PFSK-1 (cell line): ENCODE data around the gene ZNF217.

Experiments used
- FOXP2 ChIP-seq: optimal IDR thresholded peaks from 2 replicates; pipeline ENCODE3; 2011; ENCODE audit warnings: borderline replicate concordance, control low read depth, inconsistent platforms; ENCODE audit not compliant: insufficient read depth; ENCODE audit errors: extremely low read length, extremely low read depth
- POLR2AphosphoS5 ChIP-seq: IDR thresholded peaks from 2 replicates; pipeline ENCODE4 v1.6.1; 2012; ENCODE audit warnings: low read depth, mild to moderate bottlenecking, control low read depth, low read length, moderate library complexity
- SIN3A ChIP-seq: IDR thresholded peaks from 2 replicates; pipeline ENCODE4 v1.6.1; 2012; ENCODE audit warnings: mild to moderate bottlenecking, low read length, moderate library complexity, borderline replicate concordance; ENCODE audit not compliant: insufficient read depth
- TAF1 ChIP-seq: IDR thresholded peaks from 2 replicates; pipeline ENCODE4 v1.6.1; 2012; ENCODE audit warnings: low read length, control low read depth, borderline replicate concordance; ENCODE audit not compliant: insufficient read depth
- TF ChIP-seq, protein P1 (sequence below), 2 experiments: IDR thresholded peaks; 2 replicates each; pipeline versions ENCODE4 v1.6.1 to v1.8.0; 2011 to 2012; ENCODE audit warnings: low read depth in 2 of 2, low read length in 2 of 2, control low read depth in 1 of 2, inconsistent platforms in 1 of 2, mild to moderate bottlenecking in 1 of 2, moderate library complexity in 1 of 2; ENCODE audit not compliant: insufficient read depth in 1 of 2

ZNF217 gene

DNA sequence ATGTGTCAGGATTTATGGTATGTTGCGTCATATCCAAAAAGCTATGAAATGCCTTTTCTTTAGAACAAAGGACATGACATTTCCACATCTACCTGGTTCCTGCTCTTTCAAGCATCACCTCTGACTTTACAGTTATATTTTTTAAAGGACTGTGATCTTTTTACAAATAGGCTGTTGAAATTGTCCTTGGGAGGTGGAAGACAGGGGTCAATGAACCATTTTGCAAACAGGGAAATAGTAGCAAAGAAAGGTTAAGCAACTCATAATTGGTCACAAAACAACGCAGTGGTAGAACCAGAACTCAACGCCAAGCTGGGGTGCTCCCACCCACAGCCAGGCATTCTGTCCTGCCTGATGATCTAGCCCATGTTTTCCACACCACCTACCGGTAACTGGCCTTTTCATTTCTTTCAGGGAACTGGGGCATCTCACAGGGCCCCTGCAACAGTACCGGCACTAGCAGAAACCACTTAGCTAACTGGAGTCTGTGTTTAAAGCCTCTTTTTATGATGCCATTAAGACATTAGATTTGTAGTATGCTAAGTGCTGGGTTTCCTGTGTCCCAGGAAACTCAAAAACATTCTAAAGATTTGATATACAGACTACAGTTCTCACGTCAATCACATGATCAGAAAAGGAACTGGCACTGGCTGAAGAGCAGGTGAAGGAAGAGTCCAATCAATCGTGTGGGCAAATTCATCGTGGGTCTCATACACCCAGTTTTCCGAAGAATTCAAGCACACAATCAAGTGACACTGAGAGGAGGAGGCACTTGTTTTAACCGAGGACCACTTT is 13.9 kb downstream of the ZNF217 start:
- TF ChIP-seq POLR2AphosphoS5 (no peak), SIN3A (no peak), FOXP2 (no peak), TAF1 (no peak)
- TF ChIP-seq, protein P1, sequence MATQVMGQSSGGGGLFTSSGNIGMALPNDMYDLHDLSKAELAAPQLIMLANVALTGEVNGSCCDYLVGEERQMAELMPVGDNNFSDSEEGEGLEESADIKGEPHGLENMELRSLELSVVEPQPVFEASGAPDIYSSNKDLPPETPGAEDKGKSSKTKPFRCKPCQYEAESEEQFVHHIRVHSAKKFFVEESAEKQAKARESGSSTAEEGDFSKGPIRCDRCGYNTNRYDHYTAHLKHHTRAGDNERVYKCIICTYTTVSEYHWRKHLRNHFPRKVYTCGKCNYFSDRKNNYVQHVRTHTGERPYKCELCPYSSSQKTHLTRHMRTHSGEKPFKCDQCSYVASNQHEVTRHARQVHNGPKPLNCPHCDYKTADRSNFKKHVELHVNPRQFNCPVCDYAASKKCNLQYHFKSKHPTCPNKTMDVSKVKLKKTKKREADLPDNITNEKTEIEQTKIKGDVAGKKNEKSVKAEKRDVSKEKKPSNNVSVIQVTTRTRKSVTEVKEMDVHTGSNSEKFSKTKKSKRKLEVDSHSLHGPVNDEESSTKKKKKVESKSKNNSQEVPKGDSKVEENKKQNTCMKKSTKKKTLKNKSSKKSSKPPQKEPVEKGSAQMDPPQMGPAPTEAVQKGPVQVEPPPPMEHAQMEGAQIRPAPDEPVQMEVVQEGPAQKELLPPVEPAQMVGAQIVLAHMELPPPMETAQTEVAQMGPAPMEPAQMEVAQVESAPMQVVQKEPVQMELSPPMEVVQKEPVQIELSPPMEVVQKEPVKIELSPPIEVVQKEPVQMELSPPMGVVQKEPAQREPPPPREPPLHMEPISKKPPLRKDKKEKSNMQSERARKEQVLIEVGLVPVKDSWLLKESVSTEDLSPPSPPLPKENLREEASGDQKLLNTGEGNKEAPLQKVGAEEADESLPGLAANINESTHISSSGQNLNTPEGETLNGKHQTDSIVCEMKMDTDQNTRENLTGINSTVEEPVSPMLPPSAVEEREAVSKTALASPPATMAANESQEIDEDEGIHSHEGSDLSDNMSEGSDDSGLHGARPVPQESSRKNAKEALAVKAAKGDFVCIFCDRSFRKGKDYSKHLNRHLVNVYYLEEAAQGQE (IDR thresholded peaks at IDR 0.05; ENCODE audit: insufficient read depth in 1 of 2, low read depth in 2 of 2, low read length in 2 of 2) = no peak

DNA sequence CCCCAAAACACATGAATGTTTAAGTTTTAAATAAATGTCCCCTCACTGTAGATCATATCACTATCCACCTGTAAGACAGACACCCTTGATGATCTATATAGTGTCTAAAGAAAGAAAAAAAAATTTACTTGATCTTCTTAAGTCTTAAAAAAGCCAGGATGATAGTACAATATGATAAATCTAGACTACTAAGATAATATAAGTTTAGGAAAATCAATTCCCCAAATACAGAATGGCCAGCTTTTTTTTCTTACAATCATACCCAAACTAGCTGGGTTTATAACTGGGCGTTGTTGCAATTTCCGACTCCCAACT is 14.4 kb downstream of the ZNF217 start:
- TF ChIP-seq TAF1 (no peak), POLR2AphosphoS5 (no peak), FOXP2 (no peak), SIN3A (no peak)
- TF ChIP-seq, protein P1 (IDR thresholded peaks at IDR 0.05; ENCODE audit: insufficient read depth in 1 of 2, low read depth in 2 of 2, low read length in 2 of 2) = no peak

DNA sequence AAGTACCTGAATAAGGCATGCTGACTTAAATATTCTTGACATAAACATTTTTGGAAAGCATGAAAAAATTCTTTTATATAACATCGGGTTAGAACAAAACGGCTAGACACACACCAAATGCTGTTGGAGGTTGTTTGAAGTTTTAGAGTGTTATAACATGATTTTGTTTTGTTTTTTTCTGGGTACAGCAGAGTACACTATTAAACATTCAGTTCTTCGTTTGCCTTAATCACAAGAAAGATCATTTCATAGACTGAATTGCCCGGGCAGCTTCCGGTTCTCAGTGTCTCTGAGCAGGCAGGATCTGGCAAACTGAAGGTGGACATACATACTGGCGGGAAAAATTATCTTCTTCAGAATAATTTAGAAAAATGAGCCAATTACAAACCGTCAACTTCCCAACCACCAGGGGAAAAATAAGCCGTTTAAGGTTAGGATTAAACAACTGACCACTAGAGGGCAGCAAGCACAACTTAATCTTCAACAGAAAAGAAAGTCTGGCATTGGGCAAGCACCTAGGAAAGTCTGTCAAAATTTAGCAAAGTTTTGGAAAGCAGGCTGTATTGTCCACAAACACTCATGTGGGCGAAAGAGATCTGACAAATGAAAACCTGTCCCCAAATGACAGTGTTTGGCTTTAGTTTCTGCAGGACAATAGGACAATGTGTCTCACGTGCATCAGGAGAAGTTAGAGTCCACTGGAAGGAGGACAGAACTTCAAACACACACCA is 15.0 kb downstream of the ZNF217 start:
- no peak for TF ChIP-seq TAF1
- TF ChIP-seq SIN3A = 0 out of 2 replicates have a peak, but pooled peaks have one; percentile 38
- TF ChIP-seq, protein P1 (IDR thresholded peaks at IDR 0.05; ENCODE audit: insufficient read depth in 1 of 2, low read depth in 2 of 2, low read length in 2 of 2) = no peak

DNA sequence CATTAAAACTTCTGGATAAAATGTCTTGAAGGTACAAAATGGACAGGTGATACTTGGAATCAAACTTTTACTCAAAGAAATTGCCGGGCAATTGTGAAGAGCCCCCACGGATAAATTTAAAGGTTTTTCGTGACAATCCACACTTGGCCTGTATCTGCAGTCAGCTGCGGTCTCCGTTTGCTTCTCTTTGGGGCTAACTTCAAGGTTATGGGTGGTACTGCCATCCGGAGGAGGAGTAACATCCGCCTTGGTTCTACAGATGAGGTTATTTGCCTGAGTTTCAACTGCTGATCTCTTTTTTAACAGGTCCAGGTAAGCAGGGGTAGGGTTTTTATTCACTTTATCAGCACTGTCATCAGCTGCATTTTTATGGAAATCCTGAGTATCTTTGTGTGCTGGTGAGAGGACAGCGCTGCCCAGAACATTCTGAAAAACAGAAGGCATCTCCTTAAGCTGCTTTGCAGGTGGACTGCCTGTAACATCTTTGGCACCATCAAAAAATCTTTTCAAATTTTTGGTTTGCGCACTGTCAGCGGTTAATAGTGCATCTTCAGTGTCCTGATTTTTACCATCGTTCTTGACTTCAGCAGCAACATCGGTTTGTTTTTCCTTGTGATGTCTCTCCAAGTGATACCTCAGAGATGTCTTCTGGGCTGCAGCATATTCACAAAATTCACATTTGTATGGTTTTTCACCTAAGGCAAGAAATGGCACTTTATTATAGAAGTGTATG is 16.9 kb downstream of the ZNF217 start:
- TF ChIP-seq TAF1 (no peak), POLR2AphosphoS5 (no peak), FOXP2 (no peak)
- TF ChIP-seq, protein P1 (IDR thresholded peaks at IDR 0.05; ENCODE audit: insufficient read depth in 1 of 2, low read depth in 2 of 2, low read length in 2 of 2) = no peak
